NB4 (cell line): ENCODE results near the gene LCE1F.

Source experiments
- DNase-seq: peaks from one replicate; pipeline ENCODE4 v3.0.0; 2010; ENCODE audit warnings: low read depth
- H3K4me3 ChIP-seq: one replicate; pipeline ENCODE4 v1.5.1; 2011; ENCODE audit warnings: mild to moderate bottlenecking, low read depth, low read length, moderate library complexity
- CTCF ChIP-seq: IDR thresholded peaks from one replicate; pipeline ENCODE4 v1.5.1; 2012; ENCODE audit warnings: low read depth, low read length
- MAX ChIP-seq: IDR thresholded peaks from 2 replicates; pipeline ENCODE4 v1.6.1; 2011; ENCODE audit warnings: low read depth, low read length
- MYC ChIP-seq: IDR thresholded peaks from 2 replicates; pipeline ENCODE4 v1.6.1; 2011; ENCODE audit warnings: low read depth, low read length
- POLR2A ChIP-seq: IDR thresholded peaks from 2 replicates; pipeline ENCODE4 v1.6.1; 2011; ENCODE audit warnings: mild to moderate bottlenecking; ENCODE audit not compliant: insufficient read length; ENCODE audit errors: extremely low read depth

Gene LCE1F

GRCh38 chr1:152739841-152740240 is 35.1 kb upstream of the LCE1F start:
- no peak for DNase-seq
- no peak overlapping the region for H3K4me3 ChIP-seq
- TF ChIP-seq MAX (no peak), CTCF (no peak), MYC (no peak), POLR2A (no peak)

GRCh38 chr1:152741656-152742055 is 33.3 kb upstream of the LCE1F start:
- no peak overlapping the region for H3K4me3 ChIP-seq
- DNase-seq = no peak
- no peak for TF ChIP-seq MYC
- no peak for TF ChIP-seq POLR2A
- TF ChIP-seq CTCF = no peak
- no peak for TF ChIP-seq MAX

- DNase-seq = no peak
- TF ChIP-seq POLR2A (no peak), MYC (no peak), MAX (no peak), CTCF (no peak)
- no peak overlapping the region for H3K4me3 ChIP-seq
Measured at GRCh38 chr1:152743371-152744145, 31.4 kb upstream of the LCE1F start.

- no peak overlapping the region for H3K4me3 ChIP-seq
- TF ChIP-seq MAX (peak; percentile 88), POLR2A (no peak)
- peak; percentile 28 for DNase-seq
Measured at GRCh38 chr1:152745289-152745704, 29.6 kb upstream of the LCE1F start.

GRCh38 chr1:152745765-152746444 is 29.0 kb upstream of the LCE1F start:
- no peak for DNase-seq
- H3K4me3 ChIP-seq = no peak overlapping the region
- TF ChIP-seq POLR2A (no peak), MAX (no peak), MYC (no peak), CTCF (no peak)

GRCh38 chr1:152747831-152748230 is 27.1 kb upstream of the LCE1F start:
- no peak for DNase-seq
- no peak overlapping the region for H3K4me3 ChIP-seq
- no peak for TF ChIP-seq MYC
- no peak for TF ChIP-seq MAX
- TF ChIP-seq CTCF = no peak
- no peak for TF ChIP-seq POLR2A
